ENCODE results near the gene TPK1.

Gene TPK1

DNA sequence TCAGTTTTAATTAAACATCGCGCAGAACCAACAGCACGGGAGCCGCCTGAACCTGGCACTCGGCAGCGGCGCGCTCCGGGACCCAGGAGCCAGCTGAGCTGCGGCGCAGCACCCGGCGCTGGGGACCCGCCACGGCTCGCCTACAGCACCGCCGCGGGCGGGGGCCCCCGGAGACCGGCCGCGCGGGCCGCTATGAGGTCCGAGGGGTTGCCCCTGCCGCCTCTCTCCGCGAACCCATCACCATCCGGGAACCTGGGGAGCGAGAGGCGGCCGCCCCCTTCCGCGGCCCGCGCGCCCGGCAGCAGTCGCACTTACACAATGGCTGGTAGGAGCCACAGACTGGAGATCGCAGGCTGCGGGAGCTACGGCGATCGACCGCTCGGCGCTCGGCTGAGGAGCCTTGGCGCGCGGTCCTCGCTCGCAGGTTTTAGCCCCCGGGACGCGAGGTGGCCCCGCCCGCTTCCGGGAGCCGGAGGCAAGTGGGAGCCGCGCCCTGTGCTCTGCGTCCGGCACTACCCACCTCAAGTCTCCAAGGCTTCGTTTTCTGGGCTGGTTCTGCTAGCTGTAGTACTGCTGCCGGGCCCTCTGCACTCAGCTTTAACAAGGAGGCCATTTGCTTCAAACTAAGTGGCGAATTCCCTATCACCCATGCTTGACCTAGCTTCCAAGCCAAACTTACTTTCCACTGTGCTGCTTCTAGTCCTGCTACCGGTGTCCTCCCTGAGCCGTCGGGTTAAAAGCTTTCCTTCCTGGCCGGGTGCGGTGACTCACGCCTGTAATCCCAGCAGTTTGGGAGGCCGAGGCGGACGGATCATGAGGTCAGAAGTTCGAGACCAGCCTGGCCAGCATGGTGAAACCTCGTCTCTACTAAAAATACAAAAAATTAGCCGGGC is at the start of gene TPK1:
Gene TPK1 (minus strand): TSS at position 402 of the 893 bp plus-strand sequence. CDS start 451 bp downstream, outside the sequence.
- peak; percentile 78 to 80 for DNase-seq (ENCODE audit: low read depth in 2 of 2)

DNA sequence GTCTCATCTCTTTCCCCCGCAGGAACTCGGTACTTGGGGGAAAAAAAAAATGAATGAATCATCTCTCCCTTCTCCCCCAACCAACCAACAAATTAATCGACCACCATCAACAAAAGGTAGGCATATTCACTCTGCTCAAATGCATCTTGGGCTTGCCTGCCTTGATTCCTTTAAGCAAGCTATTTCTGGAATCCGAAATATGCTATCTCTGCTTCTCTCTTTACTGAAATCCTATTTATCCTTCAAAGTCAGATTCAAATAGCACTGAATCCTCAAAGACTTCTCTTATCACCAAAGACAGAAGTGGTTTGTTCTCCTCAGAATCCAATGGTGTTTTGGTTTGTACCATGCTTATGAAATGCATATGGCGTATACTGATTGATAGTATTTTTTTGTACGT is 49.6 kb upstream of the TPK1 start:
- DNase-seq (ENCODE audit: low read depth in 2 of 2) = no peak

DNA sequence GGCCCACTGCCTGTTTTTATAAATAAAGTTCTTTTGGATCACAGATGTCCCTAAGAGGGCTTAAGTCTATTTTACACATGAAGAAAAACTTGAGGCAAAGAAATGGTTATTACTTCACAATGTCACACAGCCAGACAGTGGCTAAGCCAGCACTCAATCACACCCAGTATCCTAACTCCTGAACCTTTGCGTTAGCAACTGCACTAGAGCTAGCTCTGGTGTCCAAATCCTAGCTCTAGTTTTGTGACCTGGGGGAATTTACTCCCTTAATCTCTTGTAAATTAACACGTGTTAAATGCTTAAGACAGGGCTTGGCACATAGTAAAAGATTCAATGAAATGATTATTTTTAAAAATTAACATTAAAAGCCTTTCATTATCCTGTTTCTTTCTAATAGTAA is 49.0 kb upstream of the TPK1 start:
- DNase-seq (ENCODE audit: low read depth in 2 of 2) = no peak

DNA sequence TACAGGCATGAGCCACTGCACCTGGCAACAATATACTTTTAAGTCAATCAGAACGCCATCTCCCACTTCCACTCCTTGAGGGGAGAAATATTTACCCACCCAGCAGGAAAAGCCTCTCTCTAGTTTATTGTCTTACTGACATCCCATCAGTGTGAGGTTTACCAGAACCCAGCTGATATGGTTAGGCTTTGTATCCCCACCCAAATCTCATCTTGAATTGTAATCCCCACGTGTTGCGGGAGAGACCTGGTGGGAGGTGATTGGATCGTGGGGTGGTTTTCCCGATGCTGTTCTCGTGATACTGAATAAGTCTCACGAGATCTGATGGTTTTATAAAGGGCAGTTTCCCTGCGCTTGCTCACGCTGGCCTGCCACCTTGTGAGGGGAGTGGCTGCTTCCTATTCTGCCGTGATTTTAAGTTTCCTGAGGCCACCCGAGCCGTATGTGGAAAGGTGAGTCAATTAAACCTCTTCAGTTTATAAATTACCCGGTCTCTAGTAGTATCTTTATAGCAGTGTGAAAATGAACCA is 37.5 kb upstream of the TPK1 start:
- no peak for DNase-seq (ENCODE audit: low read depth in 2 of 2)

DNA sequence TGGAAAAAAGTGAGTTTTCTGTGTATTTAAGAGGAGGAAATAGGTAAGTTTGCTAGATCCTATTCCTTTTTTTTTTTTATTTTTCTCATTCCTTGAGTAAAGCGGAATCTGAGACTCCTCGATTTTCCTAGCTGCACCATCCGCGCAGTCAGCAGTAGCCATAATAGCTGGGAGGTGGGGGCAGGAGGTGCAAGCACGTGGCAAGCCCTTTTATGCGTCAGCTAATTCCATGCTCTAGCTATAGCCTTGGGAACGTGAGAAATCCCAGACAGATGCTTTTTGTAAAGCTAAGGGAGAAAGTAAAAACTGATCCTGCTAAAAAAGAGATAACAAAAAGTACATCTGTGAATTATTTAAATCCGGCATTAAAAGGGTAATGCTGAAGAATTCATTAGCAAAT is 33.2 kb upstream of the TPK1 start:
- DNase-seq (ENCODE audit: low read depth in 2 of 2) = no peak

DNA sequence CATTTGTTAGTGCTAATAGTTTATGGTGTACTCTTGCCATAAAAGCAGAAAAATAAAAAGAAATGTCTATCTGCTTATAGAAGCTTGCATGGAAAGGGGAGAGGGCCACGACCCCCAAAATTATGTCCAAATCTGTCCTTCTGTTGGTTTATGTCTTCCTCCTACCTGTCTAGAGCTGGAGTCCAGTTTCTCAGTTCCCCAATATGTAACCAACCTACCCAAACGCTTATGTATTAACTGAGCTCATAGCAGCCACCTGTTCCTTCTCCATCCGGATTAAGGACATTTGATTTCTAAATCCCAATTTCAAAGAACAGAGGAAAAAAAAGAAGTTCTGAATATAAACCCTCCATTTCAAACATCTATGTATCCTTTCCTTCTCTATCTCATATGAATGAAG is 30.3 kb upstream of the TPK1 start:
- DNase-seq (ENCODE audit: low read depth in 2 of 2) = no peak

DNA sequence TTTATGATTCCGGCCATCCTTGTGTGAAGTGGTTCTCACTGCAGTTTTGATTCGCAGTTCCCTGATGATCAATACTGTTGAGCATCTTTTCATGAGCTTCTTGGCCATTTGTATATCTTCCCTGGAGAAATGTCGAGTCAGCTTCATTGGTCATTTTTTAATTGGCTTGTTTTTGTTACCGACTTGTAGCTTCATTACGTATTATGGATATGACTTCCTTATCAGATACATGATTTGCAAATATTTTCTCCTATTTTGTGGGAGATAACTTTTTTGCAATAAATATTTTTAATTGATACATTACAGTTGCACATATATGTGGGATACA is 27.4 kb upstream of the TPK1 start:
- no peak for DNase-seq (ENCODE audit: low read depth in 2 of 2)

DNA sequence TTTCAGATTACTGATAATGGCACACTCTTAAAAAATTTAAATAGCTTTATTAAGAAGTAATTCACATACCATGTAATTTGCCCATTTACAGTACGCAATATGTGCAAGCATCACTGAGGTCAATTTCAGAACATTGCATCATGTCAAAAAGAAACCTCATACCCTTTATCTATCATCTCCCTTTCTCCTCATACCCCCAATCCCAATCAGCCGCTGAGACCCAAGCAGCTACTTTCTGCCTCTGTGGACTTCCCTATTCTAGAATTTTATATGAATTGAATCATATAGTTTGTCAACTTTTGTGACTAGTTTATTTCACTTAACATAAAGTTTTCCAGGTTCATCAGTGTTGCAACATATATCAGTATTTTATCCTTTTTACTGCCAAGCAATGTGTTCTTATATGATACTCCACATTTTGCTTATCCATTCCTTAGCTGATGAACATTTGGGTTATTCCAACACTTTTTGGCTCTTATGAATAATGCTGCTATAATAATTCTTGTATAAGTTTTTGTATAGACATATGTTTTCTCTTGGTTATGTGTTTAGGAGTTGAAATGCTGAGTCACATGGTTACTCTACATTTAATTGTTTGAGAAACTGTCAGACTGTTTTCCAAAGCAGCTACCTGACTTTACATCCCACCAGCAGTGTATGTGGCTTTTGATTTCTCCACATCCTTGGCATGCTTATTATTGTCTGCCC is 26.9 kb upstream of the TPK1 start:
- no peak for DNase-seq (ENCODE audit: low read depth in 2 of 2)

DNA sequence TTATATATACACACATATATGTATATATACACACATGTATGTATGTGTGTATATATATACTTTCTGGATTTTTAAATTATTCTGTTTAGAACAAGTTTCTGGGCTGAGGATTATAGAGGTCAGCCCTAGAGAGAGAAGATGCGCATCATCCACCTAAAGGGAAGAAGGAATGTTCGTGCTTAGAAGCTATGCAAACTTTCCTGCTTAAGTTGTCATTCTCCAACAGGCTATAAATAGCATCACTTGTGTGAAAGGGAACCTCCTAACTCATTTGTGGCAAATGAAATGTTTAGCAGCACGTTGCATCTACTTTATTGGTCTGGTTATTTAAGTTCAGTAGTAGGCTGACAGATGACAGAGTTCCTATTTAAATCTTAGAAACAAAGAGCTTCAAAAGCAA is 23.9 kb upstream of the TPK1 start:
- DNase-seq (ENCODE audit: low read depth in 2 of 2) = no peak

DNA sequence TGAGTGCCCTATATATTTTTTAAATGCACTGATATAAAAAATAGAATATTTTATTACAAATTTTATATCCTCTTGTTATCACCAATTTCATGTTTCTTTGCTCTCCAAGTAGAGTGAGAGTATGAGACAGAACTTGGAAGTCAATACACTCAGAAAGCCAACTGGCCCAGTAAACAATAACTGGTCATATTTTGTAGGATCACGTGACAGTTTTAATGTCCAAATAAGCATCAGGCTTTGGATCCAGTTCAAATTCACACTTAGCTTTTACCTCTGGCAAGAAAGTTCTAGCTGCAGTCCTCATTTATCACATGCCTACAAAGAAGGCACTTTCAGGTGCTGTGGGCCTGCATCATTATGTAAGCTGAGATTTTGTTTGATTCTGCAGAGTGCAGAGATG is 21.6 kb upstream of the TPK1 start:
- DNase-seq (ENCODE audit: low read depth in 2 of 2) = no peak

DNA sequence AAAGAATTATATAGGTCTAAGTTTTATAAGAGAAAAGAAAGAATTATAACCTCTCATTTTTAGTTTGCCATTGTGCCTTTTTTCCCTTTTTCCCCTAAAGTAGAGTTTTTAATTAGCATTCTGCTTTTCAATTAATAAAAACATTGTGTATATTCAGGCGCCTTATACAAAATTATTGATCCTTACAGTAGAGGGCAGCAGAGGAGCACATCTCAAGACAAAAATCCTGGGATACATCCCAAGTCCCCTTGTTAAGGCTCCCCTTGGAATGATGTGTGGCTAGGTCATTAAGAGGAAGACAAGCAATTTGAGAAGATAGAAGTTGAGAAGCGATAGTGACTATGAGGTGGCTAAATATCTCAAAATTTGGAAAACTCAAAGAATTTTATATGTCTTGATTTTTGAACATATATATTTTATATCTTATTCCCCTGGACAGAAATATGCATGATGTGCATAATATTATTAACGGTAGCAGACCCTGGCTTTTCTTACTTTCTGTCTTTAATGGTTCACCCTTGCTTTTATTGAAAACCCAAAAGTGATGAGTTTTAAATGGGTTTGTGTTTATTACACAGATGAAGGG is 19.1 kb upstream of the TPK1 start:
- DNase-seq (ENCODE audit: low read depth in 2 of 2) = no peak

DNA sequence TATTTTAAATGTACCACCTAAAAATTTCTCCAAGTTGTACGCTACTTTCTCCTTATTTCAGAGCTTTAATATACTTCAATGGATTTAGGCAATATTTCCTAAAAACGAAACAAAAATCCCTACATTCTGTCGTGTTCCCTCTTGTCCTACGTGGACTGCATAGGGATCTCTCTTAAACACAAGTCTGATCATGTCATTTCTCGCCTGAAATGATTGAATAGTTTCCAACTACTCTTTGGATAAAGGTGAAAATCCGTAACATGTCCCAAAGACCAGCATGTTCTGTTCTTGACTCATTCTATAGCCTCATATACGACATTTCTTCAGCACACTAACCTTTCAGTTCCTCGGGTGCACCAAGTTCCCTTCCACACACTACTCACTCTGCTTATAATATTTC is 17.7 kb upstream of the TPK1 start:
- no peak for DNase-seq (ENCODE audit: low read depth in 2 of 2)

DNA sequence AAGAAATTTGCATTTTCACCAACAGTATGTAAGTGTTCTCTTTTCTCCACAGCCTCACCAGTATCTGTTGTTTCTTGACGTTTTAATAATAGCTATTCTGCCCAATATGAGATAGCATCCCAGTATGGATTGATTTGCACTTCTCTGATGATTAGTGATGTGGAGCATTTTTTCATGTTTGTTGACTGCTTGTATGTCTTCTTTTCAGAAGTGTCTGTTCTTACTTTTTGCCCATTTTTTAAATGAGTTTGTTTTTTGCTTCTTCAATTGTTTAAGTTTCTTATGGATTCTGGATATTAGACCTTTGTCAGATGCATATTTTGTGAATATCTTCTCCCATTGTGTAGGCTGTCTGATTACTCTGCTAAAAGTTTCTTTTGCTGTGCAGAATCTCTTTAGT is 12.2 kb upstream of the TPK1 start:
- DNase-seq (ENCODE audit: low read depth in 2 of 2) = no peak

DNA sequence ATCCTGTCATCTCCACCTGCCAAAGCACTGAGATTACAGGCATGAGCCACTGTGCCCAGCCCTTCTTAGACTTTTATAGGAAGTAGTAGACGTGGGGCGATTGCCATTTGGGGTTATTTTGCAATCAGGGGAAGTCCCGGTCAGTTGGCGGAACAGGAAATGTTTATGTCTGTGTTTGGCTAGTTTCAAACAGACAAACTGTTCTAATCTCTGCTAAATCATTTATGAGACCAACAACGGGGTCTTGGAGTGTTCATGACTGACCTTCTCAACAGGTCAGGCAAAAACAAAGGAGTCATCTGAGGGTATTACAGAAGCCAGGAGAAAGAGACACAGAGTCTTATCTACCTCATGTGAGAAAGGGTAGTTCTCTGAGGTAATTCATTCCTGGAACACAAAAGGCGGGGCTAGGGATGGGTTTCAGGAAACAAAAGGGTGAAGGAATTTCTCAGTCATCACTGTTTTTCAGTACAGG is 6.6 kb upstream of the TPK1 start:
- DNase-seq (ENCODE audit: low read depth in 2 of 2) = no peak

DNA sequence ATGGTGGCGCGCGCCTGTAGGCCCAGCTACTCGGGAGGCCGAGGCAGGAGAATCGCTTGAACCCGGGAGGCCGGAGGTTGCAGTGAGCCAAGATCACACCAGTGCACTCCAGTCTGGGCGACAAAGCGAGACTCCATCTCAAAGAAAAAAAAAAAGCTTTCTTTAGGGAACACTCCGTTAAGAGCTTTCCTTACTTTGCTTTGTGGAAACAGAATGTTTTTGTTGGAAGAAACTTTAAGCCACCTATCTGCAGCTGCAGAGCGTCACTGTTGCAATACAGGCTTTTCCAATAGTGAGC is 641 bp upstream of the TPK1 start:
- DNase-seq (ENCODE audit: low read depth in 2 of 2) = no peak

DNA sequence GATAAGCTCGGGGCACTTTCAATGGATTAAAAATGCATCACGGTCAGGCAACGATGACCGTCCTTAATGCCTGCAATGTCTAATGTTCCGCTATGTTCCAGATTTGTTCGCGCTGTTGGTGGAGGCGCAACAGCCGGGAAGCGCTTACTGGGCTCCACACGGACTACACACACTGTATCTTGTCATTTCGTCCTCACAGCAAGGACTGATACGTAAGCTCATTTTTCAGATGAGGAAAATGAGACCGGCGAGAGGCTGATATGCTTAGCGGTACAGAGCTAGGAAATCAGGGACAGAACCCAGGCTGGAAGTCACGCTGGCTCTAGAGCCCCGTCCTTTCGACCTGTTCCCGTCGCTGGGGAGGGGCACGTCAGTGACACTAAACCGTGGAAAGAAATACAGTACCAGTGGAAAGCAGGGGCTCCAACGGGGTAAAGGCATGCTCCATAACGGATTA is 670 bp downstream of the TPK1 start:
- DNase-seq (ENCODE audit: low read depth in 2 of 2) = no peak

DNA sequence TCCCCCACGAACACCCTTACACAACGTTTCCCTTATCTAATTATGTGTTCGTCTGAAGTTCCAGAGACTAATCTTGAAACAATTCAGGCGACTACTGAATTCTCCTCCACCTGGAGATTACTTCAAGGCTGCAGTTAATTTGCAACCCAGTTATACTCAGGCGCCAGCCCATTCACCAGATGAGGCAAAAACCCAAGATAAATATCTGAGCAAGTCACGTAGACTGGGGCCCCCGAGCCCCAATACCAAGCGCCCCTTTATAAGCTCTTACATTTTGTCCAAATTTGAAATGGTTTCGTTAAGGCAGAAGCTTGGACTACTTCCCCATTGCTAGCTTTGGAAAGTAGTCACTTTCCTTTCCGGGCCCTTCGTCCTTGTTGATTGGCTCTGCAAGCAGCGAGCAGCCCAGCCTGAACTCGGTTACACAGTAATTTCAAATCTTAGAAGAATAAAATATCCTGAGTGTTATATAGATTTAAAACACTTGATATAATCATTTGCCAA is 1.2 kb downstream of the TPK1 start:
- DNase-seq (ENCODE audit: low read depth in 2 of 2) = no peak

DNA sequence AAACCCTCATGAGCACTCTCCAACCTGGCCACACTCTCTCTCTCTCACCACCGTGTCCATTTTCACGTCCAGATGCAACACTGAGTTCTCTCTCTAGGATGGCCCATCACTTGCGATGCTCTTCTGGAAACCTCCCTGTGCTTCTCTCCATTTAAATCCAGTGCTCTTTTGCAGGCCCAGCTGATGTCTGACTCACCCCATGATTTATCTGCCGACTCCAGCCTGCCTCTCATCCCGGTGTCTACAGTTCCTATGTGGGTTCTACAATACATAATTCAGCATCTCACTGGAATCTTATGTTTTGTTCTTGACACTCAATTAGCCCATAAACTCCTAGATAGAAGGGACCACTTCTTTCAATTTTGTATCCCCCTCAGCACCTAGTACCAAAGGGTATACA is 5.0 kb downstream of the TPK1 start:
- DNase-seq (ENCODE audit: low read depth in 2 of 2) = no peak

DNA sequence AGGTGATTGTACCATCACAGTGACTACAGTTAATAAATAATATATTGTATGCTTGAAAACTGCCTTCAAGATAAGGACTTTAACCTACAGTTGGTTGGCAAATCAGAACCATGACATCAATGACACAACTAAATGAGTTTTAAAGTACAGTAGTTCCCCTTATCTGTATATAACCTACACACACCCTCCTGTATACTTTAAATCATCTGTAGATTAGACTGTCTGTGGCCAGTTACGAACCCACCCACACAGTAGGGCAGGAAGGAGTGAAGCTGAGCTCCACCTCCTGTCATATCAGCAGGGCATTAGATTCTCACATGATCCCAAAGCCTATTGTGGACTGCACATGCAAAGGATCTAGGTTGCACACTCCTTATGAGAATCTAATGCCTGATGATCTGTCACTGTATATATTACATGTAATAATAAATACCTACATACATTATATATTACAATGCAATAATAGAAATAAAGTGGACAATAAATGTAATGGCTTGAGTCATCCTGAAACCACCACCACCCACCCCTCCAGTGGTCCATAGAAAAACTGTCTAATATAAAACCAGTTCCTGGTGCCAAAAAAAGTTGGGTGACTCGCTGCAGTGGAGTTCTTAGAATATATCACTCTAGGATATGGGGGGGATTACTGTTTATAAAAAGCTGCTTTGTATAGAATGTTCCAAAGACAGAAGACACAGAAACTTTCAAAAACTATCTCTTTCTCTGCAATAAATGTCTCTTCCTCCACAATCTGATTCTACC is 5.6 kb downstream of the TPK1 start:
- DNase-seq (ENCODE audit: low read depth in 2 of 2) = no peak

DNA sequence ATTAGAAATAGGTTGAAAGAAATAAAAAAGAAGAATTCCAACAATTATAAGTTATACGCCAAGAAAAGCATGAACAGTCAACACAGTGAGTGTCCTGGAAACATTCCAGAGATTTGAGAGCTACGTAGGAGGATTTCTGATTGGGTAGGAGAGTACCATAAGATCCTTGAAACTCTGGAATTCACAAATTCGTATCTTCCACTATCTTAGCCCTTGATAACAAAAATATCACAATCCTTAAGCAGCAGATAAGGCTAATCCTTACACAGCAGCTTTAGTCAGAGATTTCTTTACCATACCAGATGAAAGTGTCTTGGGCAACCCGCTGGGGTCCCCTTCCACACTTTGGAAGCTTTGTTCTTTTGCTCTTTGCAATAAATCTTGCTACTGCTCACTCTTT is 8.2 kb downstream of the TPK1 start:
- no peak for DNase-seq (ENCODE audit: low read depth in 2 of 2)

DNA sequence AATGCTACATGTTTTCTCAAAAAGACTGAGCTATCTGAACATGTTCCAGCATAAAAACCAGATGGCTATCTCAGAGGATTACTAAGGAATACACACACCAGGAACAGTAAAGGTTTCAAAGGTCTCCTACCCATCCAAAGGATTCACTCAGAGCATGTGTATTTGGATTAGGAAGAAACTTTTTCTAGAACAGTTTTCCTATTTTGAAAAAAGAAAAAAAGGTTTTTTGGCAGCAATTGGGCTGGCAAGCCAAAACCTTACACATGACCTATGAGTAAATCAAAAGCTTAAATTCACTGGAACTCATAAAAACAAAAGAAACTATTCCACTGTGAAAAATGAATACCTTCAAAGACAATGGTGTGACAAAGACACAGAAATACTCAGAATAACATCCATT is 9.6 kb downstream of the TPK1 start:
- no peak for DNase-seq (ENCODE audit: low read depth in 2 of 2)

DNA sequence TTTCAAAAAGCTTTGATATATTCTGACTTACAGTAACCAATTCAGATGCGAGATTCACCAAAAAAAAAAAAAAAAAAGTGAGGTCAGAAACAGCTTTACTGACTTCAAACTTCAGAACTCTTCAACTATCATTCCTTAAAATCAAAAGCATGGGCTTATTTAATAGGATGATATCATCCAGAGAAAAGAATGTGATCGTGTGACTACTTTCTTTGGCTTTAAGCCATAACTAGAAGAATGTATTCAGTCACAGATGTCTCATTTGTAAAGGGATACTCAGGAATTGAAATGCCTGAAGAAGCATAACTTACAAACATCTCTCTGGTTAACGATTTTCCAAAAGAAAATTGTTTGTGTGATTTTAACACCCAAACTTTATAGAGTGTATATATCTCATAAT is 11.5 kb downstream of the TPK1 start:
- DNase-seq (ENCODE audit: low read depth in 2 of 2) = no peak

Data from activated CD8-positive, alpha-beta memory T cell treated with anti-CD3 and anti-CD28 coated beads for 4 hours (primary cell).